Stimulated activated CD4-positive, alpha-beta T cell treated with anti-CD3 and anti-CD28 coated beads, Interleukin-2, amount 100 ng/mL, for 4 hours (primary cell): ENCODE results near the gene WDR6.

Experiments used
- DNase-seq: peaks from one replicate; pipeline ENCODE4 v3.0.0-alpha.2; 2020; ENCODE audit warnings: low read depth

WDR6 gene

GRCh38 chr3:49007068-49007770 lies at the start of gene WDR6:
WDR6 (plus strand) TSS chr3:49007391; CDS start chr3:49007432, 41 bp downstream.
- DNase-seq, result peak; percentile 97

- DNase-seq, result no peak
Measured at GRCh38 chr3:48960841-48961413, 46.3 kb upstream of the WDR6 start.

- no peak for DNase-seq
Measured at GRCh38 chr3:48962340-48962739, 44.9 kb upstream of the WDR6 start.

GRCh38 chr3:48962939-48963338 lies 44.3 kb upstream of the WDR6 start:
- DNase-seq, result no peak

- no peak for DNase-seq
Measured at GRCh38 chr3:48963591-48963990, 43.6 kb upstream of the WDR6 start.

GRCh38 chr3:48966367-48966766 lies 40.8 kb upstream of the WDR6 start:
- DNase-seq, result no peak

GRCh38 chr3:48966876-48967361 lies 40.3 kb upstream of the WDR6 start:
- DNase-seq, result peak; percentile 6

GRCh38 chr3:48970586-48970985 lies 36.6 kb upstream of the WDR6 start:
- no peak for DNase-seq

GRCh38 chr3:48974076-48974864 lies 32.9 kb upstream of the WDR6 start:
- DNase-seq, result no peak

GRCh38 chr3:48979451-48979850 lies 27.7 kb upstream of the WDR6 start:
- DNase-seq, result no peak

- no peak for DNase-seq
Measured at GRCh38 chr3:48980295-48980694, 26.9 kb upstream of the WDR6 start.

- DNase-seq, result no peak
Measured at GRCh38 chr3:48982016-48982415, 25.2 kb upstream of the WDR6 start.

GRCh38 chr3:48982686-48983085 lies 24.5 kb upstream of the WDR6 start:
- DNase-seq, result no peak

GRCh38 chr3:48983096-48983495 lies 24.1 kb upstream of the WDR6 start:
- no peak for DNase-seq

GRCh38 chr3:48984663-48985062 lies 22.5 kb upstream of the WDR6 start:
- no peak for DNase-seq

- no peak for DNase-seq
Measured at GRCh38 chr3:48985831-48986376, 21.3 kb upstream of the WDR6 start.

- no peak for DNase-seq
Measured at GRCh38 chr3:48989126-48989795, 17.9 kb upstream of the WDR6 start.

GRCh38 chr3:48989796-48990635 lies 17.2 kb upstream of the WDR6 start, which contains the start of gene P4HTM:
P4HTM (plus strand) TSS chr3:48990241; CDS start chr3:48990257, 16 bp downstream.
- DNase-seq, result peak; percentile 84

- no peak for DNase-seq
Measured at GRCh38 chr3:48990636-48991469, 16.3 kb upstream of the WDR6 start.
